Lung (tissue), 12 donors: ENCODE measurements around the gene ECM2. TPM values are rescaled to one million over a fixed set of nuclear protein-coding genes. Genes with fewer than 3 reads are reported as not detected.

Source experiments
- ATAC-seq: fragments of 200-7000 bp; cut with Tn5 transposase; one replicate; pipeline ENCODE4 v1.9.1; 2020; ENCODE audit warnings: moderate number of reproducible peaks; ENCODE audit not compliant: insufficient read depth, low FRiP score
- DNase-seq, 3 donors: peaks; one replicate each; pipeline ENCODE4 v3.0.0-alpha.2; 2013 to 2017
- H3K27ac ChIP-seq, 2 donors: one replicate each; pipeline ENCODE4 v1.5.1; 2013; ENCODE audit warnings: mild to moderate bottlenecking in 2 of 2, moderate library complexity in 2 of 2, control low read depth in 1 of 2, inconsistent platforms in 1 of 2, low read depth in 1 of 2, low read length in 1 of 2
- H3K27me3 ChIP-seq, 3 donors: one replicate each; pipeline ENCODE4 v1.5.1; 2013; ENCODE audit warnings: low read length in 2 of 3; ENCODE audit not compliant: control insufficient read depth in 3 of 3, insufficient read depth in 3 of 3
- H3K36me3 ChIP-seq, 4 donors: one replicate each; pipeline ENCODE4 v1.5.1; 2013; ENCODE audit warnings: low read length in 4 of 4, mild to moderate bottlenecking in 1 of 4, moderate library complexity in 1 of 4; ENCODE audit not compliant: control insufficient read depth in 4 of 4, insufficient read depth in 4 of 4
- H3K4me1 ChIP-seq, 5 donors: one replicate each; pipeline ENCODE4 v1.5.1; 2013; ENCODE audit warnings: low read length in 5 of 5, mild to moderate bottlenecking in 2 of 5, moderate library complexity in 1 of 5; ENCODE audit not compliant: control insufficient read depth in 5 of 5, insufficient read depth in 5 of 5
- H3K4me3 ChIP-seq: one replicate; pipeline ENCODE4 v1.5.1; 2013; ENCODE audit warnings: mild to moderate bottlenecking, control low read depth, moderate library complexity
- H3K9ac ChIP-seq, 2 donors: one replicate each; pipeline ENCODE4 v1.5.1; 2013; ENCODE audit warnings: low read length in 2 of 2, control low read depth in 1 of 2; ENCODE audit not compliant: insufficient read depth in 1 of 2
- H3K9me3 ChIP-seq, 4 donors: one replicate each; pipeline ENCODE4 v1.5.1; 2013; ENCODE audit warnings: low read length in 3 of 4, mild to moderate bottlenecking in 1 of 4, moderate library complexity in 1 of 4; ENCODE audit not compliant: control insufficient read depth in 4 of 4, insufficient read depth in 3 of 4
- CTCF ChIP-seq: IDR thresholded peaks from 2 replicates; pipeline ENCODE4 v1.5.1; 2012; ENCODE audit warnings: mild to moderate bottlenecking; ENCODE audit errors: control extremely low read depth, extremely low read depth
- WGBS, 2 donors: extraction: QIAGEN DNeasy Blood & Tissue Kit; methylation state at CpG; one replicate each; pipeline ENCODE4 v1.1.7; 2013; 5-methylcytosine and 5-hydroxymethylcytosine counted together
- polyA plus RNA-seq, 2 donors: library from polyadenylated mRNA; stranded (reverse); fragments of 200-250 nt; gene quantifications; one replicate each; pipeline ENCODE4 v1.2.1, GENCODE V29; 2013
- total RNA-seq, 2 donors: library from RNA; depleted of rRNA in 1 of 2; stranded (reverse); fragments of >200 nt in 1 of 2; gene quantifications; one replicate each; pipeline ENCODE4 v1.2.1, GENCODE V29; 2014 to 2021
- donor health status: control.
- donor health status: control.
- donor health status: Bipolar disorder and iron deficiency.
- donor health status: healthy.
- donor health status: DM: yes; HTN: yes; CAD: no.

Gene ECM2
- total and polyA plus RNA-seq, 4 donors = 0.92 to 63.1 (median 2.4) TPM

DNA sequence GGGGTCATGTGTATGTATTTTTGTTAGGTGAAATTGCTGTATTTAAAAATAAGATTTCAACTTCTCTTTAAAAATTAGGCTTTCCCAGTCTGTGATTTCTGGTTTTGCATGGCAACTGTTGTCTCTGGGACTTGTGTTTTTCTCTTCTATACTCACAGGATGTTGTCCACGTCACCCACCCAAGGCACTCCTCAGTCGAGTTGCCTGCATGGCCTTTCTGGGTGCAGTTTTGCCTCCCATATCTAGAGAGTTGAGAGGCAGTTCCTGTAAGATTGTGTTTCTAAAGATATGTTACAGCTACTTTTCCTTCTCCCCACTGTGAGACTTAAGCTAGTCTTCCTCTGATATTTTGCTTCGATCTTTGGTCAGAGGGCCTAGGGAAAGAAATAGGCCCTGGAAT, 51.2 kb downstream of the ECM2 start:
- H3K4me1 ChIP-seq = peaks cover 1 to 55% (median 21%) of the 10 kb centered on the region in 5 donors
- no peak overlapping the region for H3K9ac ChIP-seq
- no peak overlapping the region for H3K27ac ChIP-seq
- no peaks in the 10 kb centered on the region for H3K9me3 ChIP-seq
- H3K36me3 ChIP-seq = no peaks in the 10 kb centered on the region
- no peak for DNase-seq
- WGBS, 2 donors = 76 to 77% methylated on average over 3 of the region's 3 CpGs
- no peak overlapping the region for H3K4me3 ChIP-seq
- ATAC-seq = no peak
- TF ChIP-seq CTCF = no peak
- no peaks in the 10 kb centered on the region for H3K27me3 ChIP-seq

DNA sequence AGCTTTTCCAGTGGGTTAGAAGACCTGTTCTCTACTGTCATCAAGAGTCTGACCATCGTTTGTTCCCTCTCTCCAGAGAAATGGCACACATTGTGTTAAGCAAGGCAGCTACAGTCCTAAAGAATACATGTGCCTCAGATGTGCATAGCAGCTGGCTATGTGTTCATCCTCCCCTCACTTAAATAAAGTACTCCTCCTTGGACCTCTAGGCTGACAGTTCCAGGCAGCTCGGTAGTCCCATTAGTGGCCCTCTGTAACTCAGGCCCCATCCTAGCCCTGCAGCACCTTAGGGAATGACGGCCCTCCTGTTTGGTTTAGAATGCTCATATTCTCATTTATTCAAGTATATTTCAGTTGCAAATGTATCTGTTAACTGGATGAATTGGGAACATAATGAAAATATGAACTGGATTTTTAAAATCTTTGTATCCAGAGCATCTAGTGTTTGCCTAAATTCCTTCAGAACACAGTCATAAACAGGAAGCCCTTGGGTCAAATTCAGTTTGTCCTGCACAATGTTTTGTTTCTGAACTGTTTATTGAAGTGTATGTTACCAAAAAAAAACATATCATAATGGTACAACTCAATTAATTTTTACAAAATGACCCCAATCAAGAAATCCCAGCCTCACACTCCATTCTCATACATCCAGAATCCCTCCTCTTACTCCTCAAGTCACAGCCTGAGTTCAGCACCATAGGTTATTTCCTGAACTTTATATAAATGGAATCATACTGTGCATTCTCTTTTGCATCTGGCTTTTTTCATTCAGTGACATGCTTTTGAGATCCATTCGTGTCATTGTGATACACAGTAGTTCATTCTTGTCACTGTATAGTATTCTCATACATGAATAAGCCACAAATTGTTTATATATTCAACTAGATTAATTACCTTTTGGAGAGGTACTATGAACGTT, 51.9 kb downstream of the ECM2 start:
- Histone ChIP-seq H3K9me3 (no peaks in the 10 kb centered on the region), H3K4me1 (peaks cover 0 to 51% (median 21%) of the 10 kb centered on the region in 5 donors), H3K4me3 (no peak overlapping the region), H3K27me3 (no peaks in the 10 kb centered on the region), H3K27ac (peak overlapping the region; percentile 26 to 65), H3K9ac (no peak overlapping the region), H3K36me3 (no peaks in the 10 kb centered on the region)
- DNase-seq = peak in 2 of 3 donors; percentile 57 to 73
- no peak for ATAC-seq
- WGBS, 2 donors = 75 to 77% methylated on average over 5 of the region's 5 CpGs
- no peak for TF ChIP-seq CTCF

DNA sequence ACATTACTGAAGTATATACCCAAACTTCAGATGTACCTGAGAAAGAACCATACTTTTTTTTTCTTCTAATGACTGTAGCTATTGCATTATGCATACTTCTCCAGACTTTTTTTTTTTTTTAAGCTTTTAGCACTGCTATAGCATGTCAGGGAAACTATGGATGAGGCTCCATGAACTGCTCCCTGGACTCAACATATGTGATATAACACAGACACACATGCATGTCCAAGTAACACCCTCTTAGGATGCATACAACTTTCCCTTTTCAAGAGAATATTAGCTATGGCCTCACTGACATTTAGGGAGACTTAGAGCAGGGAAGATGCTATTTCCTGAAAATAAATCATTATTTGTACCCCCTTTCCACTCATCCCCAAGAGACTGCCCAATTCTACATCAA, 53.0 kb downstream of the ECM2 start:
- DNase-seq = peak in 2 of 3 donors; percentile 71 to 84
- H3K4me1 ChIP-seq = peaks cover 0 to 47% (median 21%) of the 10 kb centered on the region in 5 donors

More for the DNA sequence above, 53.0 kb downstream of the ECM2 start:
- Histone ChIP-seq H3K9me3 (no peaks in the 10 kb centered on the region), H3K9ac (no peak overlapping the region), H3K36me3 (no peaks in the 10 kb centered on the region), H3K27ac (no peak overlapping the region), H3K4me3 (no peak overlapping the region), H3K27me3 (no peaks in the 10 kb centered on the region)
- ATAC-seq = no peak
- no peak for TF ChIP-seq CTCF
